IPS DF 6.9 (cell line): Measurements from ENCODE around the gene IGFBP7.

Experiments used
- DNase-seq: peaks from one replicate; pipeline ENCODE4 v3.0.0-alpha.2; 2013; ENCODE audit warnings: low read depth, low spot score
- H3K27ac ChIP-seq: one replicate; pipeline ENCODE4 v1.5.1; 2013; ENCODE audit warnings: low read length, control low read depth
- H3K27me3 ChIP-seq: 2 replicates; pipeline ENCODE4 v1.6.1; 2013; ENCODE audit warnings: mild to moderate bottlenecking, low read length; ENCODE audit not compliant: control insufficient read depth, insufficient read depth
- H3K36me3 ChIP-seq: 2 replicates; pipeline ENCODE4 v1.6.1; 2013; ENCODE audit warnings: low read length; ENCODE audit not compliant: control insufficient read depth, insufficient read depth
- H3K4me1 ChIP-seq: 2 replicates; pipeline ENCODE4 v1.6.1; 2013; ENCODE audit warnings: low read length; ENCODE audit not compliant: control insufficient read depth, insufficient read depth
- H3K4me3 ChIP-seq: 2 replicates; pipeline ENCODE4 v1.5.1; 2013; ENCODE audit warnings: mild to moderate bottlenecking, low read length
- H3K9me3 ChIP-seq: 2 replicates; pipeline ENCODE4 v1.6.1; 2013; ENCODE audit warnings: low read length, inconsistent platforms; ENCODE audit not compliant: control insufficient read depth, insufficient read depth
- WGBS: extraction: QIAGEN DNeasy Blood & Tissue Kit; methylation state at CpG from one replicate; pipeline ENCODE4 v1.1.7; 2013; ENCODE audit warnings: mixed read lengths, missing lambda C conversion rate; ENCODE audit not compliant: insufficient read length, insufficient coverage; 5-methylcytosine and 5-hydroxymethylcytosine counted together

IGFBP7 gene, protein sequence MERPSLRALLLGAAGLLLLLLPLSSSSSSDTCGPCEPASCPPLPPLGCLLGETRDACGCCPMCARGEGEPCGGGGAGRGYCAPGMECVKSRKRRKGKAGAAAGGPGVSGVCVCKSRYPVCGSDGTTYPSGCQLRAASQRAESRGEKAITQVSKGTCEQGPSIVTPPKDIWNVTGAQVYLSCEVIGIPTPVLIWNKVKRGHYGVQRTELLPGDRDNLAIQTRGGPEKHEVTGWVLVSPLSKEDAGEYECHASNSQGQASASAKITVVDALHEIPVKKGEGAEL

DNA sequence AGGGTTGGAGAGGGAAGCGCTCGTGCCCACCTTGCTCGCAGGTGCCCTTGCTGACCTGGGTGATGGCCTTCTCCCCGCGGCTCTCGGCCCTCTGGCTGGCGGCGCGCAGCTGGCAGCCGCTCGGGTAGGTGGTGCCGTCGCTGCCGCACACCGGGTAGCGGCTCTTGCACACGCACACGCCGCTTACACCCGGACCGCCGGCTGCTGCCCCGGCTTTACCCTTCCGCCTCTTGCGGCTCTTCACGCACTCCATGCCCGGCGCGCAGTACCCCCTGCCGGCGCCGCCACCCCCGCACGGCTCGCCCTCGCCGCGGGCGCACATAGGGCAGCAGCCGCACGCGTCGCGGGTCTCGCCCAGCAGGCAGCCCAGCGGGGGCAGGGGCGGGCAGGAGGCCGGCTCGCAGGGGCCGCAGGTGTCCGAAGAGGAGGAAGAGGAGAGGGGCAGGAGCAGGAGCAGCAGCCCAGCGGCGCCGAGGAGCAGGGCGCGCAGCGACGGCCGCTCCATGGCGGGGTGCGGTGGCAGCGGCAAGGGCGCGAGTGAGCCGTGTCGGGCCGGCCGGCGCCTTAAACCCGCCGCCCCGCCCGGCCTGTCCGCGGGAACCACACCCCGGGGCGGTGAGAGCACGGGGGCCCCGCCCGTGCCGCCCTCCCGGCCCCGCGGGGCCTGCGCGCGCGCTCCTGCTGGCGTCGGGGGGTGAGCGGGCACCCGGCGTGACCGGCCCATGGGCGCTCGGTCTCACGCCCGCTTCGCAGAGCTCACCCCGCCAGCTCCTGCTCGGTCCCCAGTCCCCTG lies at the start of gene IGFBP7:
Gene IGFBP7, minus strand, starts transcription at position 539 of the 793 bp plus-strand sequence. Its CDS starts 34 bp downstream, at position 505.
- peaks cover 7% of the 10 kb centered on the region for H3K4me1 ChIP-seq
- H3K9me3 ChIP-seq, result no peaks in the 10 kb centered on the region
- H3K36me3 ChIP-seq, result peaks cover 3% of the 10 kb centered on the region; the same call in 1 of the 2 replicates
- H3K27ac ChIP-seq, result no peak within 1 kb of the TSS
- peaks cover 17% of the 10 kb centered on the region for H3K27me3 ChIP-seq
- no peak for DNase-seq
- H3K4me3 ChIP-seq, result peak within 1 kb of the TSS; percentile 91
- WGBS, result no CpG with 5 or more reads among the region's 101 CpGs

DNA sequence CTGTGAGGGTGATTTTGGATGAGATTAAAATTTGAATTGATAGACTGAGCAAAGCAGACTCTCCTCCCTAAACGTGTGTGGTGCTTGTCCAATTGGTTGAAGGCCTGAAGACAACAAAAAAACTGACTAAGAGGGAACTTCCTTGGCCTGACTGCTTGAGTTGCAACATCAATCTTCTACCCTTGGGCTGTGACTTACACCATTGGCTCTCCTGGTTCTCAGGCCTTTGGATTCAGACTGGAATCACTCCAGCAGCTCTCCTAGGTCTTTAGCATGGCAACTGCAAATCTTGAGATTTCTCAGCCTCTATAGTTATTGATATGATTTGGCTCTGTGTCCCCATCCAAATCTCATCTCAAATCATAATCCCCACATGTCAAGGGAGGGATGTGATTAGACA lies 49.7 kb upstream of the IGFBP7 start:
- H3K4me1 ChIP-seq, result no peaks in the 10 kb centered on the region
- no peaks in the 10 kb centered on the region for H3K9me3 ChIP-seq
- H3K4me3 ChIP-seq, result no peak overlapping the region
- H3K36me3 ChIP-seq, result no peaks in the 10 kb centered on the region
- H3K27me3 ChIP-seq, result no peaks in the 10 kb centered on the region
- WGBS, result no CpG with 5 or more reads among the region's 1 CpG
- no peak overlapping the region for H3K27ac ChIP-seq
- DNase-seq, result no peak

DNA sequence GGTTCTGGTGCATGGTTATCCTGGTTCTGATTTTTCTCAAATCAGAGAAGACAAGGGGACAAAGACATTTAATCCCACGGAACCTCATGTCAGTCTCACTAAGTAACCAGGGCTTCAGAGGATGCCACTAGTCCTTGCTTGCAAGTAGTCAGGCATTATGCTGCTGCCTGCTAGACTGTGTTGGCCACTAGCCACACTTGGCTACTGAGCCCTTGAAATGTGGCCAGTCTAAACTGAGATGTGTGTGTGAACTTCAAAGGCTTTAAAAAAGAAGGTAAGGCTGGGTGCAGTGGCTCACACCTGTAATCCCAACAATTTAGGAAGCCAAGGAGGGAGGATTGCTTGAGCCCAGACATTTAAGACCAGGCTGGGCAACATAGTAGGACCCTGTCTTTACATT lies 48.6 kb upstream of the IGFBP7 start:
- no peaks in the 10 kb centered on the region for H3K4me1 ChIP-seq
- H3K27me3 ChIP-seq, result no peaks in the 10 kb centered on the region
- no peak overlapping the region for H3K4me3 ChIP-seq
- DNase-seq, result no peak
- no CpG with 5 or more reads among the region's 1 CpG for WGBS
- no peaks in the 10 kb centered on the region for H3K36me3 ChIP-seq
- H3K9me3 ChIP-seq, result no peaks in the 10 kb centered on the region
- H3K27ac ChIP-seq, result no peak overlapping the region

- no CpG with 5 or more reads among the region's 2 CpGs for WGBS
- Histone ChIP-seq H3K27ac (no peak overlapping the region), H3K27me3 (no peaks in the 10 kb centered on the region), H3K36me3 (no peaks in the 10 kb centered on the region), H3K4me1 (no peaks in the 10 kb centered on the region), H3K9me3 (no peaks in the 10 kb centered on the region), H3K4me3 (no peak overlapping the region)
- DNase-seq, result no peak
These were observed 48.0 kb upstream of the IGFBP7 start for GRCh38 chr4:57158221-57158620.

DNA sequence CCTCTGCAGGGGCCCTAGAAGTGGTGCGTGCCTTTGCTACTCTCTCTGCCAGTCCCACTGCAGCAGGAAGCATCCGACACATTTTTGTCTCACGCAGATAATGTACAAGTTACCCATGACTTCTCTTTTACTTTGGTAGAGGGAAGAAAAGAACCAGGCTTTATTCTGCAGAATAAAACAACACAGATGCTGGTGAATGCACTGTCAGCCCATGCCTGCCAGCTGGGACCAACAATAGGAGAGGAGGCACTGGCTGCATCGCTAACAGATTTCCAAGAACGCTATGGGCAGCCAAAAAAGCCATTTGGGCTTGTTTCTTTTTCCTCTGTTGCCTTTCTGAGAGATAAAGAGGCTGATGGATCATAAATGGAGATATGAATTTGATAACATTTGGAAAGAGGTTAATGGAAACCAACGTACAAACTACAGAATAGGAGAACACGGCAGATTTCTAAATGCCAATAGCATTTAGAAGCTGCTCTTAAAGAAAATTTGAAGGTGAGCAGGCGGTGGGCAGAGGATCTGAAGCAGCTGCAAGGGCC lies 47.5 kb upstream of the IGFBP7 start:
- no peaks in the 10 kb centered on the region for H3K4me1 ChIP-seq
- no peaks in the 10 kb centered on the region for H3K27me3 ChIP-seq
- no peak overlapping the region for H3K4me3 ChIP-seq
- DNase-seq, result no peak
- no peak overlapping the region for H3K27ac ChIP-seq
- WGBS, result no CpG with 5 or more reads among the region's 8 CpGs
- H3K36me3 ChIP-seq, result no peaks in the 10 kb centered on the region
- H3K9me3 ChIP-seq, result no peaks in the 10 kb centered on the region

- Histone ChIP-seq H3K27me3 (no peaks in the 10 kb centered on the region), H3K4me1 (no peaks in the 10 kb centered on the region), H3K4me3 (no peak overlapping the region), H3K27ac (no peak overlapping the region), H3K36me3 (no peaks in the 10 kb centered on the region), H3K9me3 (no peaks in the 10 kb centered on the region)
- no CpG with 5 or more reads among the region's 7 CpGs for WGBS
- no peak for DNase-seq
These were observed 46.2 kb upstream of the IGFBP7 start for GRCh38 chr4:57156242-57156990.

DNA sequence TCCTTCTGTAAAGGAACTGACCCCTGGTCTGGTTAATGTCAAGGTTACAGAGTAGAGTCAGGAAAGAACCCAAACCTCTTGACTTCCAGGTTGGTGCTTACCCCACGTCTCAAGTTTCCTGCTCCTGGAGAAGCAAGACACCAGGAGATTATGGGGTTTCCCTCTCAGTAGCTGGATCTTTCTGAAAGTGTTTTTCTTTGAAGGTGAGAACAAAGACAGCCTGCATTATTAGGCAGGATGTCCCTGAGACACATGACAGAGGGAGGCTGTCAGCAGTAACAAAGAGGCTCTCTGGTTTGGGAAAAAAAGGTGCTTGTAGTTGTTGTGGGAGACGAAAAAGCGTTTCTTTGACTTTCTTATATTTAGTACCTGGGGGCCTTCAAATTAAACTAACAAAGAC lies 44.7 kb upstream of the IGFBP7 start:
- WGBS, result no CpG with 5 or more reads among the region's 3 CpGs

DNA sequence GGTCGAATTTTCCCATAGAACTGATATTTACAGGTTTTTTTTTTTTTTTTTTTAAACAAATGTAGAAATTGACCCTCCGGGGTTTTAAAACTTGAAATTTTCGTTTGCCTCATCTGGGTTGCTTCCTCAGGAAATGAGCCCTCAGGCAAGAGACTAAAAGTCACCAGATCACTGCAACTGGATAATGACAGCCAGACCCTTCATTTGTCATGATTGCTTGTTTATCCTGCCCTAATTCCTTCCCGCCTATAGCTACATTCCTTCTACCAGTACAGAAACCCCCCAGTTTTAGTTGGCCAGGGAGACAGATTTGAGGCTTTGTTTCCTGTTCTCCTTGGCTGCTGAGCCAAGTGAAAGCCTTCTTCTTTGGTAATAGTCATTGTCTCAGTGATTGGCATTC lies 44.0 kb upstream of the IGFBP7 start:
- Histone ChIP-seq H3K27me3 (no peaks in the 10 kb centered on the region), H3K36me3 (no peaks in the 10 kb centered on the region), H3K4me1 (no peaks in the 10 kb centered on the region), H3K9me3 (no peaks in the 10 kb centered on the region), H3K4me3 (no peak overlapping the region), H3K27ac (no peak overlapping the region)
- no peak for DNase-seq
- no CpG with 5 or more reads among the region's 4 CpGs for WGBS

More for the DNA sequence above, 44.7 kb upstream of the IGFBP7 start:
- DNase-seq, result no peak
- Histone ChIP-seq H3K36me3 (no peaks in the 10 kb centered on the region), H3K9me3 (no peaks in the 10 kb centered on the region), H3K4me3 (no peak overlapping the region), H3K4me1 (no peaks in the 10 kb centered on the region), H3K27me3 (no peaks in the 10 kb centered on the region), H3K27ac (no peak overlapping the region)

GRCh38 chr4:57153207-57153606 lies 43.0 kb upstream of the IGFBP7 start:
- no CpG with 5 or more reads among the region's 3 CpGs for WGBS
- no peaks in the 10 kb centered on the region for H3K36me3 ChIP-seq
- no peaks in the 10 kb centered on the region for H3K27me3 ChIP-seq
- no peaks in the 10 kb centered on the region for H3K9me3 ChIP-seq
- H3K4me1 ChIP-seq, result no peaks in the 10 kb centered on the region
- H3K27ac ChIP-seq, result no peak overlapping the region
- H3K4me3 ChIP-seq, result no peak overlapping the region
- DNase-seq, result no peak

DNA sequence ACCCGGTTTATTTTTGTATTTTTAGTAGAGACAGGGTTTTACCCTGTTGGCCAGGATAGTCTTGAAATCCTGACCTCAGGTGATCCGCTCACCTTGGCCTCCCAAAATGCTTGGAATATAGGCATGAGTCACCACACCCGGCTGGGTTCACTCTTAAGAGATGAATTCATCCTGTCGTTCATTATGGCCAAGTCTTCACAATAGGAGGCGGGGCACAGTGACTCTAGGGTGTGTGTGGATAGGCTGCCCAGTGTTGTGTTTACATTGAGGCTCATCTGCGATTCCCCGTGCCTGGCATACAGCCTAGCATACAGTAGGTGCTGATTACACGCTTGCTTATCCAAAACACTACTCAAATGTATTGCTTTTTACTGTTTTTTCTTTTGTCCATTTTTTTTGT lies 41.3 kb upstream of the IGFBP7 start:
- DNase-seq, result no peak
- H3K4me1 ChIP-seq, result no peaks in the 10 kb centered on the region
- no peaks in the 10 kb centered on the region for H3K27me3 ChIP-seq
- no peak overlapping the region for H3K4me3 ChIP-seq
- no peaks in the 10 kb centered on the region for H3K36me3 ChIP-seq
- no peaks in the 10 kb centered on the region for H3K9me3 ChIP-seq
- no CpG with 5 or more reads among the region's 8 CpGs for WGBS
- H3K27ac ChIP-seq, result no peak overlapping the region
